Measurements from ENCODE around the gene ALKAL2.

DNA sequence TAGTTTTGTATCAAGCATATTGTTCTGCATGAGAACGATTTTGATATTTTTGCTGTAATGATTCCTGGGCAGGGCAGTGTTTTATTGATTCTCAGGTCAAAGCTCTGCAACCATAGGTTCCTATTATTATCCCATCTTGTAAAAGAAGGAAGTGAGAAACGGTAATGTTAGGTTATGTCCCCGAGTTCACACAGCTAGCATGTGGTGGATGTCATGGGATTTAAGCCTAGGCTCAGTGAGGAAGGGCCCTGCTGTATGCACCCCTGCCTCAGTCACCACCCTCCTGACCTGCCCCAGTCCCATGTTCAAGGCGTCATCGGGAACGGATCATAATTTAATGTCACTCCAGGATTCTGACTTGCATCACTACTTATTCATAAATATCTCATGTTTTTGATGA lies 12.4 kb downstream of the ALKAL2 start:
- no peak for TF ChIP-seq EP300 (IDR thresholded peaks at IDR 0.05; ENCODE audit: borderline replicate concordance)
- TF ChIP-seq, protein P1, sequence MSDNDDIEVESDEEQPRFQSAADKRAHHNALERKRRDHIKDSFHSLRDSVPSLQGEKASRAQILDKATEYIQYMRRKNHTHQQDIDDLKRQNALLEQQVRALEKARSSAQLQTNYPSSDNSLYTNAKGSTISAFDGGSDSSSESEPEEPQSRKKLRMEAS (IDR thresholded peaks at IDR 0.05), result no peak
- no peak for TF ChIP-seq CEBPB (IDR thresholded peaks at IDR 0.05)
- TF ChIP-seq RAD21 (IDR thresholded peaks at IDR 0.05; ENCODE audit: low read depth), result no peak
- TF ChIP-seq, protein P2, sequence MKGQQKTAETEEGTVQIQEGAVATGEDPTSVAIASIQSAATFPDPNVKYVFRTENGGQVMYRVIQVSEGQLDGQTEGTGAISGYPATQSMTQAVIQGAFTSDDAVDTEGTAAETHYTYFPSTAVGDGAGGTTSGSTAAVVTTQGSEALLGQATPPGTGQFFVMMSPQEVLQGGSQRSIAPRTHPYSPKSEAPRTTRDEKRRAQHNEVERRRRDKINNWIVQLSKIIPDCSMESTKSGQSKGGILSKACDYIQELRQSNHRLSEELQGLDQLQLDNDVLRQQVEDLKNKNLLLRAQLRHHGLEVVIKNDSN (IDR thresholded peaks at IDR 0.05), result no peak
- TF ChIP-seq, protein P3, sequence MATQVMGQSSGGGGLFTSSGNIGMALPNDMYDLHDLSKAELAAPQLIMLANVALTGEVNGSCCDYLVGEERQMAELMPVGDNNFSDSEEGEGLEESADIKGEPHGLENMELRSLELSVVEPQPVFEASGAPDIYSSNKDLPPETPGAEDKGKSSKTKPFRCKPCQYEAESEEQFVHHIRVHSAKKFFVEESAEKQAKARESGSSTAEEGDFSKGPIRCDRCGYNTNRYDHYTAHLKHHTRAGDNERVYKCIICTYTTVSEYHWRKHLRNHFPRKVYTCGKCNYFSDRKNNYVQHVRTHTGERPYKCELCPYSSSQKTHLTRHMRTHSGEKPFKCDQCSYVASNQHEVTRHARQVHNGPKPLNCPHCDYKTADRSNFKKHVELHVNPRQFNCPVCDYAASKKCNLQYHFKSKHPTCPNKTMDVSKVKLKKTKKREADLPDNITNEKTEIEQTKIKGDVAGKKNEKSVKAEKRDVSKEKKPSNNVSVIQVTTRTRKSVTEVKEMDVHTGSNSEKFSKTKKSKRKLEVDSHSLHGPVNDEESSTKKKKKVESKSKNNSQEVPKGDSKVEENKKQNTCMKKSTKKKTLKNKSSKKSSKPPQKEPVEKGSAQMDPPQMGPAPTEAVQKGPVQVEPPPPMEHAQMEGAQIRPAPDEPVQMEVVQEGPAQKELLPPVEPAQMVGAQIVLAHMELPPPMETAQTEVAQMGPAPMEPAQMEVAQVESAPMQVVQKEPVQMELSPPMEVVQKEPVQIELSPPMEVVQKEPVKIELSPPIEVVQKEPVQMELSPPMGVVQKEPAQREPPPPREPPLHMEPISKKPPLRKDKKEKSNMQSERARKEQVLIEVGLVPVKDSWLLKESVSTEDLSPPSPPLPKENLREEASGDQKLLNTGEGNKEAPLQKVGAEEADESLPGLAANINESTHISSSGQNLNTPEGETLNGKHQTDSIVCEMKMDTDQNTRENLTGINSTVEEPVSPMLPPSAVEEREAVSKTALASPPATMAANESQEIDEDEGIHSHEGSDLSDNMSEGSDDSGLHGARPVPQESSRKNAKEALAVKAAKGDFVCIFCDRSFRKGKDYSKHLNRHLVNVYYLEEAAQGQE (IDR thresholded peaks at IDR 0.05; ENCODE audit: low read depth), result no peak
- TF ChIP-seq YY1 (IDR thresholded peaks at IDR 0.05; ENCODE audit: low read depth), result no peak
- no peak for TF ChIP-seq NFIC (IDR thresholded peaks at IDR 0.05)
- TF ChIP-seq EGR1 (IDR thresholded peaks at IDR 0.05), result no peak
- TF ChIP-seq ZBTB7A (IDR thresholded peaks at IDR 0.05; ENCODE audit: low read depth), result no peak
- no peak for TF ChIP-seq TCF12 (IDR thresholded peaks at IDR 0.05; ENCODE audit: low read depth)
- TF ChIP-seq TAF1 (IDR thresholded peaks at IDR 0.05; ENCODE audit: low read depth), result no peak
- no peak for TF ChIP-seq CREB1 (IDR thresholded peaks at IDR 0.05; ENCODE audit: low read depth)
- TF ChIP-seq FOXM1 (IDR thresholded peaks at IDR 0.05; ENCODE audit: borderline replicate concordance, low read depth), result no peak

Data from Ishikawa (cell line).